ENCODE results near the gene MYH14. TPM values are rescaled to one million over a fixed set of nuclear protein-coding genes. Genes with fewer than 3 reads are reported as not detected.

The MYH14 gene
- total and polyA plus RNA-seq, 2 of the 13 experiments (the other 11 are each of a cell fraction or from before 2014, with no cell fraction given), result 5.5 to 5.8 TPM

DNA sequence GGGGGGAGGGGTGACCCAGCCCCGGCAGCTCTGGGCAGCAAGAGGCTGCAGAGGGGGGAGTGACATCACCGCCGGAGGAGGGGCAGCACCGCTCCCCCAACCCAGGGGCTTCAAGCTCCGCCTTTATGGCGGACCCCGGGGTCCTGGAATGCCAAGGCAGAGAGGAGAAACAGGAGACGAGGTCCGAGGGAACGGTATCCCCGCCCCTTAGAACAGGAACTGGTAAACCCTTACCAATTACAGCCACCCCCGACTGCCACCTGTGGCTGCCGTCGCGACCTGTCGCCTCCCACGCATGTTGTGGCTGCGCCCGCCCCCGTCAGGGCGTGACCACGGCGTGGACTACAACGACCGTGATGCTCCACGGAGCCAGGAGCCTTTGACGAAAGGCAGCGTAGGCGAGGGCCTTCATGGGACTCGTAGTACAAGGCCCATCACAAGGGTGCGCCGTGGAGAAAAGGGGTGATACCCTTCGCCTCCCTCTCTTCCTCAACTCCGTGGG lies 129.9 kb downstream of the MYH14 start (continued):
- no peak for TF ChIP-seq TEAD2 (CRISPR knock-in tag; IDR thresholded peaks at IDR 0.05)
- TF ChIP-seq SP2 (CRISPR knock-in tag; IDR thresholded peaks at IDR 0.05), result no peak
- TF ChIP-seq, protein P1, sequence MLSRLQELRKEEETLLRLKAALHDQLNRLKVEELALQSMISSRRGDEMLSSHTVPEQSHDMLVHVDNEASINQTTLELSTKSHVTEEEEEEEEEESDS (CRISPR knock-in tag; IDR thresholded peaks at IDR 0.05; ENCODE audit: borderline replicate concordance), result no peak
- TF ChIP-seq, protein P2, sequence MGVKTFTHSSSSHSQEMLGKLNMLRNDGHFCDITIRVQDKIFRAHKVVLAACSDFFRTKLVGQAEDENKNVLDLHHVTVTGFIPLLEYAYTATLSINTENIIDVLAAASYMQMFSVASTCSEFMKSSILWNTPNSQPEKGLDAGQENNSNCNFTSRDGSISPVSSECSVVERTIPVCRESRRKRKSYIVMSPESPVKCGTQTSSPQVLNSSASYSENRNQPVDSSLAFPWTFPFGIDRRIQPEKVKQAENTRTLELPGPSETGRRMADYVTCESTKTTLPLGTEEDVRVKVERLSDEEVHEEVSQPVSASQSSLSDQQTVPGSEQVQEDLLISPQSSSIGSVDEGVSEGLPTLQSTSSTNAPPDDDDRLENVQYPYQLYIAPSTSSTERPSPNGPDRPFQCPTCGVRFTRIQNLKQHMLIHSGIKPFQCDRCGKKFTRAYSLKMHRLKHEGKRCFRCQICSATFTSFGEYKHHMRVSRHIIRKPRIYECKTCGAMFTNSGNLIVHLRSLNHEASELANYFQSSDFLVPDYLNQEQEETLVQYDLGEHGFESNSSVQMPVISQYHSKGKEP (CRISPR knock-in tag; IDR thresholded peaks at IDR 0.05), result no peak
- TF ChIP-seq, protein P3, sequence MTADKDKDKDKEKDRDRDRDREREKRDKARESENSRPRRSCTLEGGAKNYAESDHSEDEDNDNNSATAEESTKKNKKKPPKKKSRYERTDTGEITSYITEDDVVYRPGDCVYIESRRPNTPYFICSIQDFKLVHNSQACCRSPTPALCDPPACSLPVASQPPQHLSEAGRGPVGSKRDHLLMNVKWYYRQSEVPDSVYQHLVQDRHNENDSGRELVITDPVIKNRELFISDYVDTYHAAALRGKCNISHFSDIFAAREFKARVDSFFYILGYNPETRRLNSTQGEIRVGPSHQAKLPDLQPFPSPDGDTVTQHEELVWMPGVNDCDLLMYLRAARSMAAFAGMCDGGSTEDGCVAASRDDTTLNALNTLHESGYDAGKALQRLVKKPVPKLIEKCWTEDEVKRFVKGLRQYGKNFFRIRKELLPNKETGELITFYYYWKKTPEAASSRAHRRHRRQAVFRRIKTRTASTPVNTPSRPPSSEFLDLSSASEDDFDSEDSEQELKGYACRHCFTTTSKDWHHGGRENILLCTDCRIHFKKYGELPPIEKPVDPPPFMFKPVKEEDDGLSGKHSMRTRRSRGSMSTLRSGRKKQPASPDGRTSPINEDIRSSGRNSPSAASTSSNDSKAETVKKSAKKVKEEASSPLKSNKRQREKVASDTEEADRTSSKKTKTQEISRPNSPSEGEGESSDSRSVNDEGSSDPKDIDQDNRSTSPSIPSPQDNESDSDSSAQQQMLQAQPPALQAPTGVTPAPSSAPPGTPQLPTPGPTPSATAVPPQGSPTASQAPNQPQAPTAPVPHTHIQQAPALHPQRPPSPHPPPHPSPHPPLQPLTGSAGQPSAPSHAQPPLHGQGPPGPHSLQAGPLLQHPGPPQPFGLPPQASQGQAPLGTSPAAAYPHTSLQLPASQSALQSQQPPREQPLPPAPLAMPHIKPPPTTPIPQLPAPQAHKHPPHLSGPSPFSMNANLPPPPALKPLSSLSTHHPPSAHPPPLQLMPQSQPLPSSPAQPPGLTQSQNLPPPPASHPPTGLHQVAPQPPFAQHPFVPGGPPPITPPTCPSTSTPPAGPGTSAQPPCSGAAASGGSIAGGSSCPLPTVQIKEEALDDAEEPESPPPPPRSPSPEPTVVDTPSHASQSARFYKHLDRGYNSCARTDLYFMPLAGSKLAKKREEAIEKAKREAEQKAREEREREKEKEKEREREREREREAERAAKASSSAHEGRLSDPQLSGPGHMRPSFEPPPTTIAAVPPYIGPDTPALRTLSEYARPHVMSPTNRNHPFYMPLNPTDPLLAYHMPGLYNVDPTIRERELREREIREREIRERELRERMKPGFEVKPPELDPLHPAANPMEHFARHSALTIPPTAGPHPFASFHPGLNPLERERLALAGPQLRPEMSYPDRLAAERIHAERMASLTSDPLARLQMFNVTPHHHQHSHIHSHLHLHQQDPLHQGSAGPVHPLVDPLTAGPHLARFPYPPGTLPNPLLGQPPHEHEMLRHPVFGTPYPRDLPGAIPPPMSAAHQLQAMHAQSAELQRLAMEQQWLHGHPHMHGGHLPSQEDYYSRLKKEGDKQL (CRISPR knock-in tag; IDR thresholded peaks at IDR 0.05; ENCODE audit: low read depth), result no peak
- no peak for TF ChIP-seq ZSCAN29 (CRISPR knock-in tag; conservative IDR thresholded peaks at IDR 0.05)
- peak; percentile 5; the same call in 1 of the 2 replicates for TF ChIP-seq PITX1 (CRISPR knock-in tag; IDR thresholded peaks at IDR 0.05)
- TF ChIP-seq MAZ (IDR thresholded peaks at IDR 0.05; ENCODE audit: borderline replicate concordance, low read depth, low read length), result no peak
- peak; percentile 25; the same call in 1 of the 2 replicates for TF ChIP-seq MAZ (CRISPR knock-in tag; IDR thresholded peaks at IDR 0.05; ENCODE audit: low read depth)
- no peak for TF ChIP-seq ESRRA (CRISPR knock-in tag; IDR thresholded peaks at IDR 0.05; ENCODE audit: low read depth)
- TF ChIP-seq KDM2A (CRISPR knock-in tag; IDR thresholded peaks at IDR 0.05; ENCODE audit: borderline replicate concordance, low read depth), result peak; percentile 71
- no peak for TF ChIP-seq PAF1 (CRISPR knock-in tag; IDR thresholded peaks at IDR 0.05)
- TF ChIP-seq FOSL1 (CRISPR knock-in tag; IDR thresholded peaks at IDR 0.05; ENCODE audit: borderline replicate concordance), result no peak
- TF ChIP-seq THAP11 (CRISPR knock-in tag; IDR thresholded peaks at IDR 0.05), result peak; percentile 99
- TF ChIP-seq ZBTB20 (CRISPR knock-in tag; IDR thresholded peaks at IDR 0.05; ENCODE audit: borderline replicate concordance, low read depth), result no peak
- no peak for TF ChIP-seq TBX2 (CRISPR knock-in tag; IDR thresholded peaks at IDR 0.05; ENCODE audit: borderline replicate concordance)
- TF ChIP-seq ZNF317 (CRISPR knock-in tag; IDR thresholded peaks at IDR 0.05), result no peak
- no peak for TF ChIP-seq ZFAT (CRISPR knock-in tag; conservative IDR thresholded peaks at IDR 0.05)
- no peak for TF ChIP-seq ZMYM4 (CRISPR knock-in tag; IDR thresholded peaks at IDR 0.05)
